Stimulated activated CD8-positive, alpha-beta memory T cell treated with anti-CD3 and anti-CD28 coated beads, Interleukin-15, amount 100 ng/mL, for 24 hours (primary cell): ENCODE measurements around the gene OPHN1.

Experiments
- DNase-seq: peaks from one replicate; pipeline ENCODE4 v3.0.0-alpha.2; 2020; ENCODE audit warnings: low read depth

The OPHN1 gene

GRCh38 chrX:68249903-68250302 lies 183.4 kb downstream of the OPHN1 start:
- DNase-seq, result no peak

- DNase-seq, result no peak
Observed at GRCh38 chrX:68249401-68249831, 183.9 kb downstream of the OPHN1 start.

GRCh38 chrX:68238568-68238967 lies 194.7 kb downstream of the OPHN1 start:
- no peak for DNase-seq

- no peak for DNase-seq
Observed at GRCh38 chrX:68234171-68234910, 199.0 kb downstream of the OPHN1 start.

GRCh38 chrX:68232206-68232605 lies 201.1 kb downstream of the OPHN1 start:
- no peak for DNase-seq

- DNase-seq, result no peak
Observed at GRCh38 chrX:68209008-68209407, 224.3 kb downstream of the OPHN1 start.

- no peak for DNase-seq
Observed at GRCh38 chrX:68204521-68205038, 228.7 kb downstream of the OPHN1 start.

GRCh38 chrX:68203646-68204045 lies 229.6 kb downstream of the OPHN1 start:
- no peak for DNase-seq

- no peak for DNase-seq
Observed at GRCh38 chrX:68203211-68203610, 230.1 kb downstream of the OPHN1 start.

GRCh38 chrX:68199062-68199848 lies 234.0 kb downstream of the OPHN1 start:
- no peak for DNase-seq

GRCh38 chrX:68196939-68197791 lies 236.1 kb downstream of the OPHN1 start:
- no peak for DNase-seq

- DNase-seq, result no peak
Observed at GRCh38 chrX:68195561-68195960, 237.7 kb downstream of the OPHN1 start.

- no peak for DNase-seq
Observed at GRCh38 chrX:68193786-68194185, 239.5 kb downstream of the OPHN1 start.

GRCh38 chrX:68193234-68193633 lies 240.1 kb downstream of the OPHN1 start:
- DNase-seq, result no peak

GRCh38 chrX:68190799-68191198 lies 242.5 kb downstream of the OPHN1 start:
- no peak for DNase-seq

- no peak for DNase-seq
Observed at GRCh38 chrX:68186552-68187262, 246.6 kb downstream of the OPHN1 start.

- DNase-seq, result no peak
Observed at GRCh38 chrX:68185161-68185560, 248.1 kb downstream of the OPHN1 start.

GRCh38 chrX:68183612-68184214 lies 249.6 kb downstream of the OPHN1 start:
- DNase-seq, result no peak

GRCh38 chrX:68180579-68180978 lies 252.7 kb downstream of the OPHN1 start:
- DNase-seq, result no peak

- DNase-seq, result no peak
Observed at GRCh38 chrX:68179355-68179754, 253.9 kb downstream of the OPHN1 start.

GRCh38 chrX:68177542-68177941 lies 255.8 kb downstream of the OPHN1 start:
- DNase-seq, result no peak
